H9 (cell line): ENCODE results near the gene TSPAN31. TPM values are rescaled to one million over a fixed set of nuclear protein-coding genes. Genes with fewer than 3 reads are reported as not detected.

Experiments used
- DNase-seq: peaks from one replicate; pipeline ENCODE4 v3.0.0-alpha.2; 2017
- H2AFZ ChIP-seq: one replicate; pipeline ENCODE4 v1.6.1; 2013; ENCODE audit warnings: mild to moderate bottlenecking, low read length, control low read depth, moderate library complexity
- H2AK5ac ChIP-seq: 2 replicates; pipeline ENCODE4 v1.6.1; 2013; ENCODE audit warnings: low read length, control low read depth, mixed read lengths; ENCODE audit not compliant: insufficient read length
- H2BK120ac ChIP-seq: one replicate; pipeline ENCODE4 v1.6.1; 2013; ENCODE audit warnings: low read depth, mild to moderate bottlenecking, low read length, control low read depth, inconsistent platforms; ENCODE audit not compliant: poor library complexity, severe bottlenecking
- H2BK12ac ChIP-seq: 2 replicates; pipeline ENCODE4 v1.6.1; 2013; ENCODE audit warnings: low read length, control low read depth, mixed read lengths, low read depth; ENCODE audit not compliant: insufficient read length
- H2BK15ac ChIP-seq: 2 replicates; pipeline ENCODE4 v1.6.1; 2013; ENCODE audit warnings: low read depth, low read length, control low read depth
- H2BK20ac ChIP-seq: one replicate; pipeline ENCODE4 v1.6.1; 2013; ENCODE audit warnings: low read depth, mild to moderate bottlenecking, low read length, control low read depth, inconsistent platforms; ENCODE audit not compliant: poor library complexity, severe bottlenecking
- H2BK5ac ChIP-seq: 2 replicates; pipeline ENCODE4 v1.6.1; 2013; ENCODE audit warnings: low read length, control low read depth, mixed read lengths; ENCODE audit not compliant: insufficient read length
- H3K14ac ChIP-seq: 2 replicates; pipeline ENCODE4 v1.6.1; 2013; ENCODE audit warnings: low read length, control low read depth; ENCODE audit not compliant: insufficient read depth
- H3K18ac ChIP-seq: 2 replicates; pipeline ENCODE4 v1.6.1; 2013; ENCODE audit warnings: low read depth, mild to moderate bottlenecking, mixed read lengths, low read length, control low read depth; ENCODE audit not compliant: insufficient read length
- H3K23ac ChIP-seq: 2 replicates; pipeline ENCODE4 v1.6.1; 2013; ENCODE audit warnings: low read length, control low read depth, mixed read lengths, low read depth; ENCODE audit not compliant: insufficient read length
- H3K23me2 ChIP-seq: 2 replicates; pipeline ENCODE4 v1.6.1; 2013; ENCODE audit warnings: low read depth, mild to moderate bottlenecking, mixed read lengths, low read length, control low read depth; ENCODE audit not compliant: insufficient read length, poor library complexity, severe bottlenecking
- H3K27ac ChIP-seq: 2 replicates; pipeline ENCODE4 v1.5.1; 2013; ENCODE audit warnings: low read length, control low read depth, mixed read lengths, low read depth; ENCODE audit not compliant: insufficient read length
- H3K27me3 ChIP-seq: 2 replicates; pipeline ENCODE4 v1.6.1; 2013; ENCODE audit warnings: low read length, control low read depth, inconsistent platforms; ENCODE audit not compliant: insufficient read depth
- H3K4ac ChIP-seq: 2 replicates; pipeline ENCODE4 v1.6.1; 2013; ENCODE audit warnings: low read depth, mild to moderate bottlenecking, control low read depth, inconsistent platforms, low read length, moderate library complexity
- H3K4me1 ChIP-seq: 2 replicates; pipeline ENCODE4 v1.6.1; 2013; ENCODE audit warnings: low read length, control low read depth, inconsistent platforms; ENCODE audit not compliant: insufficient read depth
- H3K4me2 ChIP-seq: 2 replicates; pipeline ENCODE4 v1.6.1; 2013; ENCODE audit warnings: low read length, control low read depth, mixed read lengths; ENCODE audit not compliant: insufficient read length, insufficient read depth
- H3K56ac ChIP-seq: 2 replicates; pipeline ENCODE4 v1.6.1; 2013; ENCODE audit warnings: low read depth, mild to moderate bottlenecking, mixed read lengths, low read length, control low read depth; ENCODE audit not compliant: insufficient read length
- H3K79me1 ChIP-seq: 2 replicates; pipeline ENCODE4 v1.6.1; 2013; ENCODE audit warnings: low read depth, mild to moderate bottlenecking, moderate library complexity, low read length, control low read depth, inconsistent platforms; ENCODE audit not compliant: insufficient read depth, poor library complexity, severe bottlenecking
- H3K79me2 ChIP-seq: 2 replicates; pipeline ENCODE4 v1.6.1; 2013; ENCODE audit warnings: low read length, control low read depth, inconsistent platforms; ENCODE audit not compliant: insufficient read depth
- H3K9ac ChIP-seq: 2 replicates; pipeline ENCODE4 v1.6.1; 2013; ENCODE audit warnings: low read length, control low read depth, mixed read lengths; ENCODE audit not compliant: insufficient read length; ENCODE audit errors: extremely low read depth
- H3K9me3 ChIP-seq: one replicate; pipeline ENCODE4 v1.6.1; 2013; ENCODE audit warnings: low read depth, low read length, inconsistent platforms; ENCODE audit not compliant: control insufficient read depth
- H3T11ph ChIP-seq: one replicate; pipeline ENCODE4 v1.6.1; 2013; ENCODE audit warnings: mild to moderate bottlenecking, low read length, control low read depth, inconsistent platforms
- H4K20me1 ChIP-seq: one replicate; pipeline ENCODE4 v1.6.1; 2013; ENCODE audit not compliant: control insufficient read depth, insufficient read length, insufficient read depth
- H4K5ac ChIP-seq: 2 replicates; pipeline ENCODE4 v1.6.1; 2013; ENCODE audit warnings: low read depth, mild to moderate bottlenecking, mixed read lengths, low read length, control low read depth; ENCODE audit not compliant: insufficient read length
- H4K8ac ChIP-seq: replicated peaks from 2 replicates; pipeline ENCODE4 v1.6.1; 2013; ENCODE audit warnings: low read length, control low read depth, mixed read lengths, low read depth; ENCODE audit not compliant: insufficient read length
- H4K91ac ChIP-seq: 2 replicates; pipeline ENCODE4 v1.6.1; 2013; ENCODE audit warnings: low read depth, mild to moderate bottlenecking, moderate library complexity, mixed read lengths, low read length, control low read depth; ENCODE audit not compliant: insufficient read length
- H3K27ac Mint-ChIP-seq, 3 experiments: 2 replicates in 2 of 3; 3 replicates in 1 of 3; pipeline ENCODE4 v1.8.0; 2020 to 2021; ENCODE audit warnings: mixed read lengths in 3 of 3, mild to moderate bottlenecking in 1 of 3, moderate library complexity in 1 of 3
- H3K27me3 Mint-ChIP-seq: 2 replicates; pipeline ENCODE4 v1.8.0; 2021; ENCODE audit warnings: low read depth, mild to moderate bottlenecking, moderate library complexity, mixed read lengths
- H3K36me3 Mint-ChIP-seq, 3 experiments: 2 replicates in 2 of 3; 3 replicates in 1 of 3; pipeline ENCODE4 v1.8.0; 2020 to 2021; ENCODE audit warnings: low read depth in 3 of 3, mixed read lengths in 3 of 3; ENCODE audit not compliant: insufficient read depth in 1 of 3
- H3K4me1 Mint-ChIP-seq, 2 experiments: 2 replicates each; pipeline ENCODE4 v1.8.0; 2020; ENCODE audit warnings: mixed read lengths in 2 of 2
- H3K4me3 Mint-ChIP-seq, 2 experiments: 2 replicates in 1 of 2; 3 replicates in 1 of 2; pipeline ENCODE4 v1.8.0; 2020 to 2021; ENCODE audit warnings: mild to moderate bottlenecking in 2 of 2, mixed read lengths in 2 of 2, moderate library complexity in 1 of 2
- H3K9me3 Mint-ChIP-seq, 2 experiments: 2 replicates in 1 of 2; 3 replicates in 1 of 2; pipeline ENCODE4 v1.8.0; 2020; ENCODE audit warnings: mild to moderate bottlenecking in 2 of 2, mixed read lengths in 2 of 2, moderate library complexity in 1 of 2
- CTCF ChIP-seq: fragments of 200-600 bp; sonication (generic); conservative IDR thresholded peaks from 3 replicates; pipeline ENCODE4 v1.8.0; 2021; ENCODE audit warnings: antibody characterized with exemption, mild to moderate bottlenecking
- WGBS: extraction: QIAGEN DNeasy Blood & Tissue Kit; methylation state at CpG from one replicate; pipeline ENCODE4 v1.1.7; 2013; ENCODE audit warnings: missing lambda C conversion rate, low lambda C conversion rate, mixed read lengths; ENCODE audit not compliant: insufficient read length; ENCODE audit errors: extremely low coverage; 5-methylcytosine and 5-hydroxymethylcytosine counted together
- total RNA-seq: library from RNA; stranded (reverse); gene quantifications from 2 replicates; pipeline ENCODE4 v1.2.1, GENCODE V29; 2021

TSPAN31 gene
- total RNA-seq, 1 experiment from 2014 or later, result 20.0 TPM

GRCh38 chr12:57707250-57707649, 37.6 kb upstream of the TSPAN31 start:
- no peak overlapping the region for H2AK5ac ChIP-seq
- no peaks in the 10 kb centered on the region for H3K4me1 ChIP-seq
- no peaks in the 10 kb centered on the region for H3K23me2 ChIP-seq
- no peak overlapping the region for H3K4me2 ChIP-seq
- Mint-ChIP-seq H3K27ac (no peak overlapping the region), H3K4me3 (no peak overlapping the region), H3K9me3 (peaks cover 0 to 3% of the 10 kb centered on the region in 2 experiments; a peak in 2 of 5 replicates), H3K36me3 (peaks cover 13 to 29% (median 15%) of the 10 kb centered on the region in 3 experiments), H3K27me3 (no peaks in the 10 kb centered on the region), H3K4me1 (no peaks in the 10 kb centered on the region)
- no peak overlapping the region for H2BK5ac ChIP-seq
- H3K56ac ChIP-seq, result no peak overlapping the region
- no peaks in the 10 kb centered on the region for H3K79me1 ChIP-seq
- no peaks in the 10 kb centered on the region for H4K20me1 ChIP-seq
- no peak overlapping the region for H4K5ac ChIP-seq
- no peak overlapping the region for H3K9ac ChIP-seq
- no peak overlapping the region for H3K27ac ChIP-seq
- no peaks in the 10 kb centered on the region for H3K27me3 ChIP-seq
- no peak overlapping the region for H2BK20ac ChIP-seq
- H2BK12ac ChIP-seq, result no peak overlapping the region
- no peak overlapping the region for H4K91ac ChIP-seq
- no peak overlapping the region for H2AFZ ChIP-seq
- H3K14ac ChIP-seq, result no peak overlapping the region
- no CpG with 5 or more reads among the region's 3 CpGs for WGBS
- H3T11ph ChIP-seq, result no peak overlapping the region
- H3K23ac ChIP-seq, result no peak overlapping the region
- no peak overlapping the region for H2BK15ac ChIP-seq
- H3K9me3 ChIP-seq, result no peaks in the 10 kb centered on the region
- no peak overlapping the region for H3K4ac ChIP-seq
- no peaks in the 10 kb centered on the region for H3K79me2 ChIP-seq
- DNase-seq, result no peak
- no peak overlapping the region for H3K18ac ChIP-seq
- no peak overlapping the region for H2BK120ac ChIP-seq
- H4K8ac ChIP-seq, result no peak overlapping the region
- no peak for TF ChIP-seq CTCF
